OCI-LY7 (cell line): Measurements from ENCODE around the gene RAD9A. TPM values are rescaled to one million over a fixed set of nuclear protein-coding genes. Genes with fewer than 3 reads are reported as not detected.
A peak's percentile ranks its signal among the peaks of the same experiment; 100 is the strongest.

Experiments used
- BruUV-seq: library from RNA; stranded (reverse); fragments of 400-500 nt; replicated peaks from 2 replicates; lab custom pipeline; 2021; lab: Mats Ljungman, UMichigan
- CTCF ChIA-PET: fragments of 300-600 bp; sonication (Branson Sonifier 250); formaldehyde crosslinking; loops from one replicate; lab custom pipeline; 2022; ENCODE audit warnings: antibody characterized with exemption; ENCODE audit not compliant: unreplicated experiment; lab: Charles Lee
- POLR2A ChIA-PET: fragments of 300-600 bp; sonication (Branson Sonifier 250); formaldehyde crosslinking; loops from one replicate; lab custom pipeline; 2022; ENCODE audit warnings: antibody characterized with exemption; lab: Charles Lee
- DNase-seq: peaks from one replicate; pipeline ENCODE4 v3.0.0-alpha.2; 2015; ENCODE audit warnings: low spot score
- H2AFZ ChIP-seq: fragments of 200-600 bp; sonication (generic), shearing (Covaris generic); 2 replicates; pipeline ENCODE4 v1.6.1; 2014; ENCODE audit warnings: mild to moderate bottlenecking, antibody characterized with exemption, low read length, moderate library complexity
- H3K27ac ChIP-seq: fragments of 200-600 bp; sonication (generic); 2 replicates; pipeline ENCODE4 v1.5.1; 2014; ENCODE audit warnings: mixed run types, low read depth, mild to moderate bottlenecking, moderate library complexity, low read length, inconsistent platforms; ENCODE audit not compliant: poor library complexity, severe bottlenecking
- H3K36me3 ChIP-seq: fragments of 200-600 bp; sonication (generic); 2 replicates; pipeline ENCODE4 v1.6.1; 2014; ENCODE audit warnings: mild to moderate bottlenecking, antibody characterized with exemption, low read length, moderate library complexity, mixed read lengths; ENCODE audit not compliant: insufficient read depth
- H3K4me1 ChIP-seq: fragments of 200-600 bp; sonication (generic); 2 replicates; pipeline ENCODE4 v1.5.1; 2014; ENCODE audit warnings: mild to moderate bottlenecking, low read length; ENCODE audit not compliant: insufficient read depth, poor library complexity, severe bottlenecking
- H3K4me2 ChIP-seq: fragments of 200-600 bp; sonication (generic); 2 replicates; pipeline ENCODE4 v1.6.1; 2014; ENCODE audit warnings: mild to moderate bottlenecking, low read length
- H3K4me3 ChIP-seq: fragments of 200-600 bp; sonication (generic); 2 replicates; pipeline ENCODE4 v1.5.1; 2014; ENCODE audit warnings: mild to moderate bottlenecking, low read depth, low read length; ENCODE audit not compliant: poor library complexity, severe bottlenecking
- H3K79me2 ChIP-seq: fragments of 200-600 bp; sonication (generic); 2 replicates; pipeline ENCODE4 v1.6.1; 2016; ENCODE audit warnings: low read depth, mild to moderate bottlenecking, low read length, moderate library complexity, mixed read lengths; ENCODE audit not compliant: insufficient read depth
- H3K9me2 ChIP-seq: fragments of 200-600 bp; sonication (generic); 2 replicates; pipeline ENCODE4 v1.6.1; 2016; ENCODE audit warnings: mild to moderate bottlenecking, low read length, mixed read lengths; ENCODE audit not compliant: insufficient read depth
- H3K9me3 ChIP-seq: fragments of 200-600 bp; sonication (generic); 2 replicates; pipeline ENCODE4 v1.6.1; 2014; ENCODE audit warnings: mild to moderate bottlenecking, mixed run types, low read length, mixed read lengths
- H4K20me1 ChIP-seq: fragments of 200-600 bp; sonication (generic); 2 replicates; pipeline ENCODE4 v1.6.1; 2014; ENCODE audit warnings: mild to moderate bottlenecking, antibody characterized with exemption, low read length, moderate library complexity, mixed read lengths; ENCODE audit not compliant: insufficient read depth
- CTCF ChIP-seq: fragments of 200-600 bp; sonication (generic); conservative IDR thresholded peaks from 2 replicates; pipeline ENCODE4 v1.5.1; 2014; ENCODE audit warnings: mild to moderate bottlenecking, antibody characterized with exemption, low read length, moderate library complexity, mixed read lengths
- EZH2phosphoT487 ChIP-seq: fragments of 200-600 bp; sonication (generic); IDR thresholded peaks from 2 replicates; pipeline ENCODE4 v1.6.1; 2018; ENCODE audit warnings: low read depth, borderline replicate concordance, mild to moderate bottlenecking, mixed run types, antibody characterized with exemption, low read length, moderate library complexity, mixed read lengths
- intact Hi-C: fragments of 100-400 bp; cut with micrococcal nuclease; formaldehyde crosslinking; loops from one replicate; pipeline ENCODE4 v1.10.0; 2022; ENCODE audit not compliant: unreplicated experiment
- total RNA-seq, 2 experiments: library from RNA; depleted of rRNA in 1 of 2; stranded (reverse); fragments of >200 nt in 1 of 2; shearing (Covaris generic) in 1 of 2; gene quantifications; 2 replicates each; pipeline ENCODE4 v1.2.3, GENCODE V29; 2014 to 2022

Gene RAD9A
- total RNA-seq, 2 experiments from 2014 or later = 51.0 to 62.2 TPM

DNA sequence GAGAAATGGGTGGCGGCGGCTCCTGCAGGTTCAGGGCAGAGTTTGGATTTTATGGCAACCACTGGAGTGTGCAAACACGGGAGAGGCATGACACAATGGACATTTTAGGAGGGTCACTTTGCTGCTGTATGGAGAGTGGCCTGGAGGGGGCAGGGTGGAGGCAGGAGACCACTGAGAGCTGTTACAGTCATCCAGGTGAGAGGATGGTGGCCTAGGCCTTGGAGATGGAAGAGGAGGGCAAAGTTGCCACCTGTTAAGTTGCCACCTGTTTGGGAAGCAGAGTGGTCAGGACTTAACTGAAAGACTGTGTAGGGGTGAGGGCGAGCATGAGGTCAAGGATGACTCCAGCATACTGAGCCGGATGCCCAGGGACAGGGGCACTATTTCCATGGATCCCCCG lies 2.3 kb upstream of the RAD9A start:
- no peaks in the 10 kb centered on the region for H3K9me2 ChIP-seq
- H3K79me2 ChIP-seq = peaks cover 19% of the 10 kb centered on the region; the same call in 1 of the 2 replicates
- TF ChIP-seq CTCF (peak; percentile 83), EZH2phosphoT487 (no peak)
- intact Hi-C loops = loop anchor here (1.0 kb wide), 1 partner anchor 117 kb away; no protein-coding TSS in a partner anchor
- no peak overlapping the region for H3K27ac ChIP-seq
- peaks cover 14% of the 10 kb centered on the region for H3K36me3 ChIP-seq
- peaks cover 33% of the 10 kb centered on the region for H3K4me1 ChIP-seq
- H4K20me1 ChIP-seq = no peaks in the 10 kb centered on the region
- H3K4me3 ChIP-seq = no peak overlapping the region
- H3K9me3 ChIP-seq = no peaks in the 10 kb centered on the region
- BruUV-seq = TSS peak; percentile 45
- H3K4me2 ChIP-seq = peak overlapping the region; percentile 24; the same call in 1 of the 2 replicates
- CTCF ChIA-PET = interaction anchor here (0.6 kb wide), 1 partner anchor 12 kb away, joined by 3 read pairs; the partner anchor contains the start of gene PPP1CA
- DNase-seq = peak; percentile 61
- no peak overlapping the region for H2AFZ ChIP-seq
- POLR2A ChIA-PET = no interaction called here

DNA sequence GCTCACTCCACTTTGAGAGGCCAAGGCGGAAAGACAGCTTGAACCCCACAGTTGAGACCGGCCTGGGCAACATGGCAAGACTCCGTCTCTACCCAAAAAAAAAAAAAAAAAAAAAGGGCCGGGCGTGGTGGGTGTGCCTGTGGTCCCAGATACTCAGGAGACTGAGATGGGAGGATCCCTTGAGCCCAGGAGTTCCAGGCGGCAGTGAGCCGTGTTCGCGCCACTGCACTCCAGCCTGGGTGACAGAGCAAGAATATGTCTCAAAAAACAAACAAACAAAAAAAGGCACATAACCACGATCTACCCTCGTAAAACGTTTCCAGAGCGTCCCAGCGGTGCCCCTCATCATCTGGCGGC lies 861 bp upstream of the RAD9A start:
- BruUV-seq = no TSS peak
- H2AFZ ChIP-seq = no peak overlapping the region
- DNase-seq = no peak
- no peaks in the 10 kb centered on the region for H3K9me3 ChIP-seq
- H3K36me3 ChIP-seq = peaks cover 23% of the 10 kb centered on the region
- H3K4me1 ChIP-seq = peaks cover 33% of the 10 kb centered on the region
- no peak for TF ChIP-seq EZH2phosphoT487
- no peak for TF ChIP-seq CTCF
- H3K4me3 ChIP-seq = peak overlapping the region; percentile 78
- peak overlapping the region; percentile 54 for H3K27ac ChIP-seq
- ChIA-PET CTCF (interaction anchor here (0.6 kb wide), 1 partner anchor 243 kb away, joined by 3 read pairs; no protein-coding TSS in a partner anchor), POLR2A (interaction anchor here (0.6 to 2.4 kb wide), 4 partner anchors 11 to 226 kb away, joined by 3 to 16 read pairs (median 6); partner anchors contain the start of genes PPP1CA and TBC1D10C)
- H3K4me2 ChIP-seq = peak overlapping the region; percentile 74
- peaks cover 19% of the 10 kb centered on the region; the same call in 1 of the 2 replicates for H3K79me2 ChIP-seq
- no peaks in the 10 kb centered on the region for H4K20me1 ChIP-seq
- H3K9me2 ChIP-seq = no peaks in the 10 kb centered on the region
- intact Hi-C loops = loop anchor here (1.0 kb wide), 1 partner anchor 93 kb away; no protein-coding TSS in a partner anchor

GRCh38 chr11:67392183-67392715 lies 463 bp downstream of the RAD9A start:
- H3K9me3 ChIP-seq = no peaks in the 10 kb centered on the region
- no peak for DNase-seq
- H3K4me3 ChIP-seq = peak overlapping the region; percentile 78
- peaks cover 37% of the 10 kb centered on the region for H3K4me1 ChIP-seq
- no peaks in the 10 kb centered on the region for H4K20me1 ChIP-seq
- TF ChIP-seq EZH2phosphoT487 (no peak), CTCF (no peak)
- no peak overlapping the region for H2AFZ ChIP-seq
- peak overlapping the region; percentile 74 for H3K4me2 ChIP-seq
- intact Hi-C loops = no loop called here
- peak overlapping the region; percentile 29 for H3K27ac ChIP-seq
- H3K36me3 ChIP-seq = peaks cover 36% of the 10 kb centered on the region
- CTCF ChIA-PET = interaction anchor here (0.8 kb wide), 1 partner anchor 9 kb away, joined by 6 read pairs; the partner anchor contains the start of gene PPP1CA
- POLR2A ChIA-PET = interaction anchor here (0.6 to 2.4 kb wide), 9 partner anchors 9 to 198 kb away, joined by 3 to 16 read pairs (median 4); partner anchors contain the start of genes PPP1CA, PTPRCAP and TBC1D10C
- no peaks in the 10 kb centered on the region for H3K9me2 ChIP-seq
- H3K79me2 ChIP-seq = peaks cover 19% of the 10 kb centered on the region; the same call in 1 of the 2 replicates
- BruUV-seq = TSS peak; percentile 77
